BJ (cell line): ENCODE measurements around the gene ALX4. TPM values are rescaled to one million over a fixed set of nuclear protein-coding genes. Genes with fewer than 3 reads are reported as not detected.

Experiments
- CTCF ChIA-PET: fragments of 350-600 bp; formaldehyde crosslinking; extraction: SDS; loops from one replicate; lab custom pipeline; 2021; ENCODE audit warnings: antibody characterized with exemption, inconsistent platforms; lab: Yijun Ruan, JAX
- POLR2A ChIA-PET: fragments of 300-600 bp; sonication (Branson Sonifier 250); formaldehyde crosslinking; extraction: SDS; loops from one replicate; lab custom pipeline; 2021; ENCODE audit warnings: antibody characterized with exemption; lab: Charles Lee
- DNase-seq: peaks from one replicate; pipeline ENCODE4 v3.0.0-alpha.2; 2011; ENCODE audit warnings: low read depth
- H3K27me3 ChIP-seq: 2 replicates; pipeline ENCODE4 v1.6.0; 2011; ENCODE audit warnings: low read length; ENCODE audit not compliant: control insufficient read depth, insufficient read depth
- H3K36me3 ChIP-seq: 2 replicates; pipeline ENCODE4 v1.5.1; 2011; ENCODE audit warnings: low read length; ENCODE audit not compliant: control insufficient read depth, insufficient read depth
- H3K4me3 ChIP-seq: 2 replicates; pipeline ENCODE4 v1.5.1; 2011; ENCODE audit warnings: low read depth, mild to moderate bottlenecking, control low read depth, low read length
- CTCF ChIP-seq: IDR thresholded peaks from 2 replicates; pipeline ENCODE4 v1.5.1; 2011; ENCODE audit warnings: low read depth, mild to moderate bottlenecking, control low read depth, inconsistent platforms, low read length, moderate library complexity; ENCODE audit not compliant: insufficient read depth
- polyA plus RNA-seq: library from polyadenylated mRNA; depleted of rRNA; stranded (reverse); fragments of >200 nt; gene quantifications from 2 replicates; pipeline ENCODE4 v1.2.3, GENCODE V29; 2011

Gene ALX4
- polyA plus RNA-seq, 1 experiment: 2.2 TPM

GRCh38 chr11:44221992-44222391 is 87.9 kb downstream of the ALX4 start:
- Histone ChIP-seq H3K4me3 (no peak overlapping the region), H3K36me3 (no peaks in the 10 kb centered on the region), H3K27me3 (no peaks in the 10 kb centered on the region)
- TF ChIP-seq CTCF: no peak
- ChIA-PET CTCF (interaction anchor here (1.1 to 1.7 kb wide), 2 partner anchors 21 to 43 kb away, joined by 3 to 6 read pairs; no protein-coding TSS in a partner anchor), POLR2A (no interaction called here)
- no peak for DNase-seq

- Histone ChIP-seq H3K27me3 (no peaks in the 10 kb centered on the region), H3K4me3 (no peak overlapping the region), H3K36me3 (no peaks in the 10 kb centered on the region)
- TF ChIP-seq CTCF: no peak
- DNase-seq: no peak
- ChIA-PET POLR2A (no interaction called here), CTCF (interaction anchor here (1.1 kb wide), 1 partner anchor 21 kb away, joined by 3 read pairs; no protein-coding TSS in a partner anchor)
Measured at GRCh38 chr11:44221456-44221855, 88.5 kb downstream of the ALX4 start.

GRCh38 chr11:44219830-44220796 is 89.8 kb downstream of the ALX4 start:
- ChIA-PET POLR2A (interaction anchor here (0.5 kb wide), 1 partner anchor 1704 kb away, joined by 3 read pairs; no protein-coding TSS in a partner anchor), CTCF (interaction anchor here (0.6 to 1.3 kb wide), 3 partner anchors 13 to 86 kb away, joined by 3 to 7 read pairs (median 3); no protein-coding TSS in a partner anchor)
- Histone ChIP-seq H3K36me3 (no peaks in the 10 kb centered on the region; the same call in 1 of the 2 replicates), H3K4me3 (no peak overlapping the region), H3K27me3 (no peaks in the 10 kb centered on the region)
- no peak for DNase-seq
- no peak for TF ChIP-seq CTCF

- no peak for DNase-seq
- Histone ChIP-seq H3K4me3 (no peak overlapping the region), H3K27me3 (no peaks in the 10 kb centered on the region), H3K36me3 (no peaks in the 10 kb centered on the region; the same call in 1 of the 2 replicates)
- POLR2A ChIA-PET: no interaction called here
- CTCF ChIA-PET: interaction anchor here (0.5 to 1.4 kb wide), 2 partner anchors 19 to 1127 kb away, joined by 3 read pairs; no protein-coding TSS in a partner anchor
- no peak for TF ChIP-seq CTCF
Measured at GRCh38 chr11:44217432-44217831, 92.5 kb downstream of the ALX4 start.

GRCh38 chr11:44213148-44213547 is 96.8 kb downstream of the ALX4 start:
- POLR2A ChIA-PET: no interaction called here
- H3K27me3 ChIP-seq: no peaks in the 10 kb centered on the region
- DNase-seq: no peak
- no peak overlapping the region for H3K4me3 ChIP-seq
- H3K36me3 ChIP-seq: no peaks in the 10 kb centered on the region; the same call in 1 of the 2 replicates
- CTCF ChIA-PET: interaction anchor here (1.3 kb wide), 1 partner anchor 22 kb away, joined by 4 read pairs; no protein-coding TSS in a partner anchor
- TF ChIP-seq CTCF: no peak
